HEK293 (cell line): ENCODE results near the gene MX1.

Experiments used
- GLI2 ChIP-seq: fragments of 450-650 bp; formaldehyde crosslinking; IDR thresholded peaks from 2 replicates; pipeline ENCODE4; 2017; ENCODE audit warnings: missing biosample characterization, missing genetic modification characterization, low read depth, borderline replicate concordance
- HIC1 ChIP-seq: fragments of 450-650 bp; formaldehyde crosslinking; IDR thresholded peaks from 2 replicates; pipeline ENCODE4 v1.5.1; 2016; ENCODE audit warnings: missing biosample characterization, missing genetic modification characterization
- OVOL3 ChIP-seq: fragments of 450-650 bp; formaldehyde crosslinking; IDR thresholded peaks from 2 replicates; pipeline ENCODE4 v1.5.1; 2016; ENCODE audit warnings: missing biosample characterization, missing genetic modification characterization
- PATZ1 ChIP-seq: fragments of 450-650 bp; formaldehyde crosslinking; IDR thresholded peaks from 2 replicates; pipeline ENCODE4 v1.5.1; 2016; ENCODE audit warnings: missing biosample characterization, missing genetic modification characterization
- SALL2 ChIP-seq: fragments of 450-650 bp; formaldehyde crosslinking; IDR thresholded peaks from 2 replicates; pipeline ENCODE4 v1.5.0; 2017; ENCODE audit warnings: missing biosample characterization, mild to moderate bottlenecking, missing genetic modification characterization, borderline replicate concordance
- SP2 ChIP-seq: fragments of 450-650 bp; formaldehyde crosslinking; IDR thresholded peaks from 2 replicates; pipeline ENCODE4 v1.5.1; 2016; ENCODE audit warnings: missing biosample characterization, missing genetic modification characterization
- SP3 ChIP-seq: fragments of 450-650 bp; formaldehyde crosslinking; IDR thresholded peaks from 2 replicates; pipeline ENCODE4 v1.5.1; 2016; ENCODE audit warnings: missing biosample characterization, missing genetic modification characterization
- ZBTB17 ChIP-seq: fragments of 450-650 bp; formaldehyde crosslinking; IDR thresholded peaks from 2 replicates; pipeline ENCODE4 v1.5.1; 2016; ENCODE audit warnings: missing biosample characterization, missing genetic modification characterization
- ZBTB49 ChIP-seq: fragments of 450-650 bp; formaldehyde crosslinking; IDR thresholded peaks from 2 replicates; pipeline ENCODE4 v1.5.1; 2016; ENCODE audit warnings: missing biosample characterization, missing genetic modification characterization, low read depth
- ZFP41 ChIP-seq: fragments of 450-650 bp; formaldehyde crosslinking; IDR thresholded peaks from 2 replicates; pipeline ENCODE4 v1.5.1; 2016; ENCODE audit warnings: missing biosample characterization, missing genetic modification characterization, borderline replicate concordance
- ZNF112 ChIP-seq: fragments of 450-650 bp; formaldehyde crosslinking; IDR thresholded peaks from 2 replicates; pipeline ENCODE4 v1.5.0; 2017; ENCODE audit warnings: missing biosample characterization, missing genetic modification characterization
- ZNF174 ChIP-seq: fragments of 450-650 bp; formaldehyde crosslinking; IDR thresholded peaks from 2 replicates; pipeline ENCODE4 v1.5.0; 2017; ENCODE audit warnings: missing biosample characterization, mild to moderate bottlenecking, missing genetic modification characterization
- ZNF302 ChIP-seq: fragments of 450-650 bp; formaldehyde crosslinking; IDR thresholded peaks from 2 replicates; pipeline ENCODE4 v1.5.1; 2016; ENCODE audit warnings: missing biosample characterization, missing genetic modification characterization, low read depth
- ZNF341 ChIP-seq: fragments of 450-650 bp; formaldehyde crosslinking; IDR thresholded peaks from 2 replicates; pipeline ENCODE4; 2016; ENCODE audit warnings: low read depth, missing biosample characterization, missing genetic modification characterization
- ZNF354C ChIP-seq: fragments of 450-650 bp; formaldehyde crosslinking; IDR thresholded peaks from 2 replicates; pipeline ENCODE4 v1.5.1; 2016; ENCODE audit warnings: missing biosample characterization, missing genetic modification characterization, low read depth, borderline replicate concordance
- ZNF416 ChIP-seq: fragments of 450-650 bp; formaldehyde crosslinking; IDR thresholded peaks from 2 replicates; pipeline ENCODE4 v1.5.1; 2016; ENCODE audit warnings: missing biosample characterization, missing genetic modification characterization
- ZNF426 ChIP-seq: fragments of 450-650 bp; formaldehyde crosslinking; IDR thresholded peaks from 2 replicates; pipeline ENCODE4 v1.5.1; 2017; ENCODE audit warnings: missing biosample characterization, missing genetic modification characterization, mild to moderate bottlenecking, inconsistent platforms, moderate library complexity
- ZNF558 ChIP-seq: fragments of 450-650 bp; formaldehyde crosslinking; IDR thresholded peaks from 2 replicates; pipeline ENCODE4 v1.5.1; 2016; ENCODE audit warnings: missing biosample characterization, missing genetic modification characterization
- ZNF596 ChIP-seq: fragments of 450-650 bp; IDR thresholded peaks from 2 replicates; pipeline ENCODE4 v1.5.0; 2018; ENCODE audit warnings: missing biosample characterization, mild to moderate bottlenecking, missing genetic modification characterization, moderate library complexity
- ZNF629 ChIP-seq: fragments of 450-650 bp; formaldehyde crosslinking; IDR thresholded peaks from 2 replicates; pipeline ENCODE4 v1.5.1; 2017; ENCODE audit warnings: missing biosample characterization, missing genetic modification characterization
- ZNF645 ChIP-seq: fragments of 450-650 bp; formaldehyde crosslinking; IDR thresholded peaks from 2 replicates; pipeline ENCODE4; 2016; ENCODE audit warnings: missing biosample characterization, missing genetic modification characterization
- ZNF658 ChIP-seq: fragments of 450-650 bp; formaldehyde crosslinking; IDR thresholded peaks from 2 replicates; pipeline ENCODE4; 2016; ENCODE audit warnings: missing biosample characterization, missing genetic modification characterization
- ZNF768 ChIP-seq: fragments of 450-650 bp; formaldehyde crosslinking; IDR thresholded peaks from 2 replicates; pipeline ENCODE4 v1.5.1; 2018; ENCODE audit warnings: missing biosample characterization, mild to moderate bottlenecking, missing genetic modification characterization
- ZSCAN16 ChIP-seq: fragments of 450-650 bp; formaldehyde crosslinking; IDR thresholded peaks from 2 replicates; pipeline ENCODE4 v1.5.1; 2016; ENCODE audit warnings: missing biosample characterization, missing genetic modification characterization
- ZSCAN18 ChIP-seq: fragments of 450-650 bp; formaldehyde crosslinking; IDR thresholded peaks from 2 replicates; pipeline ENCODE4 v1.5.1; 2016; ENCODE audit warnings: missing biosample characterization, missing genetic modification characterization
- ZSCAN23 ChIP-seq: fragments of 450-650 bp; formaldehyde crosslinking; IDR thresholded peaks from 2 replicates; pipeline ENCODE4 v1.5.1; 2016; ENCODE audit warnings: missing biosample characterization, missing genetic modification characterization
- ZSCAN4 ChIP-seq: fragments of 450-650 bp; formaldehyde crosslinking; IDR thresholded peaks from 2 replicates; pipeline ENCODE4 v1.5.1; 2017; ENCODE audit warnings: missing biosample characterization, missing genetic modification characterization

MX1 gene

GRCh38 chr21:41419921-41420862 is 5.8 kb upstream of the MX1 start (continued):
- TF ChIP-seq ZSCAN4, result no peak
- TF ChIP-seq ZNF658, result no peak
- TF ChIP-seq PATZ1 (tag by site-specific recombination), result peak; percentile 84
- peak; percentile 83 for TF ChIP-seq SP3
- TF ChIP-seq ZNF112, result no peak
- TF ChIP-seq ZNF645 (tag by site-specific recombination), result no peak
- TF ChIP-seq ZSCAN23 (tag by site-specific recombination), result no peak; the same call in 1 of the 2 replicates
- TF ChIP-seq ZNF558 (tag by site-specific recombination), result no peak
- no peak for TF ChIP-seq ZSCAN18 (tag by site-specific recombination)
- TF ChIP-seq ZNF341 (tag by site-specific recombination), result peak; percentile 99
- TF ChIP-seq ZNF768, result no peak
- no peak for TF ChIP-seq ZNF596
- TF ChIP-seq ZNF416 (tag by site-specific recombination), result no peak
- no peak for TF ChIP-seq ZNF426 (tag by site-specific recombination)
- TF ChIP-seq SALL2 (tag by site-specific recombination), result no peak
- no peak for TF ChIP-seq OVOL3 (tag by site-specific recombination)
- no peak for TF ChIP-seq ZBTB49 (tag by site-specific recombination)
- no peak for TF ChIP-seq ZBTB17 (tag by site-specific recombination)
- no peak for TF ChIP-seq ZNF174 (tag by site-specific recombination)
- TF ChIP-seq ZSCAN16 (tag by site-specific recombination), result no peak
- TF ChIP-seq ZFP41 (tag by site-specific recombination), result no peak
- TF ChIP-seq ZNF354C (tag by site-specific recombination), result no peak
- no peak for TF ChIP-seq ZNF302 (tag by site-specific recombination)
- peak; percentile 75 for TF ChIP-seq SP2 (tag by site-specific recombination)
- TF ChIP-seq ZNF629 (tag by site-specific recombination), result peak; percentile 35; the same call in 1 of the 2 replicates
- no peak; the same call in none of the 2 replicates for TF ChIP-seq HIC1
- no peak for TF ChIP-seq GLI2 (tag by site-specific recombination)
